GM21526 (cell line): ENCODE measurements around the gene GPR83.
"Not testable (repeated sequence)": the region's sequence is repeated elsewhere in the genome, so short reads cannot be mapped to it uniquely, and the experiment has no call there.

Experiments used
- ATAC-seq: cut with Tn5 transposase; IDR thresholded peaks from one replicate; pipeline ENCODE4 v1.9.1; 2021; ENCODE audit warnings: moderate library complexity; ENCODE audit not compliant: unreplicated experiment, low FRiP score

The GPR83 gene

DNA sequence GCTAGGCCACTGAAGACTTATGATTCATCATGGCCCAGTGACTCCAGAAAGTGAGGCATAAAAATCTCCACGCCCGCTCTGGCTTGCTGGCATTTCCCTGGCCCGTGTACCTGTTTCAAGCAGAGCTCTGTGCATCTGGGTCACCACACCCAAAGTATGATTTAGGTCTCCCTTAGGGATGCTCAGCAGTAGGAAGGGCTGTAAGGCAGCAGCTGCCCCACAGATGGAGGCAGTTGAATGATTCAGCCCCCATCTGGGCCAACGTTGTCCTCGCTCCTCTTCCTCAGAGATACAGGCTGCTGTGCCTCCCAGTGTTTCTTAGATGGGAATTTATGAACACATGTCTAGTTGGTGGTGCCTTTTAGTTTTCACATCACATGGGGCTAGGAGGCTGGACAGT is 21.6 kb downstream of the GPR83 start:
- no peak for ATAC-seq

DNA sequence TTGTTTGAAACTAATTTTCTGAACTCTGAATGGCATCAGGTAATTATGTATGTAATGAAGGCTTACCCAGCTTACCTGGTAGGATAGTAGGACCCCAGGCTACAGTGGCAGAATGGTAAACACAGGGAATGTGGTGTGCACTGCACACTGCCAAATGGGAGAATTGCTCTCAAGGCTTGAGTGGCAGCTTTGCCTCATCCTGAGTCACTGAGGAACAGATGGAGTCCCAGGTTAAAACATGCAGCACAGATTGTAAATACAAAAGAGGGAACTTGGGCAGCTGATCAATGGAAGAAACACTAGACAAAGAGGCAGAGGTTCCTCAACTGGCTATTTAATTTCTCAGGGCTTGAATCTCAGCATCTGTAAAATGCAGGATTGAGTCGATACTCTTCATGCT is 24.4 kb downstream of the GPR83 start:
- ATAC-seq, result no peak

DNA sequence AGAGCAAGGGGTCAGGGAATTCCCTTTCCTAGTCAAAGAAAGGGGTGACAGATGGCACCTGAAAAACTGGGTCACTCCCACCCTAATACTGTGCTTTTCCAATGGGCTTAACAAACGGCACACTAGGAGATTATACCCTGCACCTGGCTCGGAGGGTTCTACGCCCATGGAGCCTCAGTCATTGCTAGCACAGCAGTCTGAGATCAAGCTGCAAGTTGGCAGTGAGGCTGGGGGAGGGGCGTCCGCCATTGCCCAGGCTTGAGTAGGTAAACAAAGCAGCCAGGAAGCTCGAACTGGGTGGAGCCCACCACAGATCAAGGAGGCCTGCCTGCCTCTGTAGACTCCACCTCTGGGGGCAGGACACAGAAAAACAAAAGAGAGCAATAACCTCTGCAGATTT is 30.6 kb downstream of the GPR83 start:
- ATAC-seq, result not testable (repeated sequence)

DNA sequence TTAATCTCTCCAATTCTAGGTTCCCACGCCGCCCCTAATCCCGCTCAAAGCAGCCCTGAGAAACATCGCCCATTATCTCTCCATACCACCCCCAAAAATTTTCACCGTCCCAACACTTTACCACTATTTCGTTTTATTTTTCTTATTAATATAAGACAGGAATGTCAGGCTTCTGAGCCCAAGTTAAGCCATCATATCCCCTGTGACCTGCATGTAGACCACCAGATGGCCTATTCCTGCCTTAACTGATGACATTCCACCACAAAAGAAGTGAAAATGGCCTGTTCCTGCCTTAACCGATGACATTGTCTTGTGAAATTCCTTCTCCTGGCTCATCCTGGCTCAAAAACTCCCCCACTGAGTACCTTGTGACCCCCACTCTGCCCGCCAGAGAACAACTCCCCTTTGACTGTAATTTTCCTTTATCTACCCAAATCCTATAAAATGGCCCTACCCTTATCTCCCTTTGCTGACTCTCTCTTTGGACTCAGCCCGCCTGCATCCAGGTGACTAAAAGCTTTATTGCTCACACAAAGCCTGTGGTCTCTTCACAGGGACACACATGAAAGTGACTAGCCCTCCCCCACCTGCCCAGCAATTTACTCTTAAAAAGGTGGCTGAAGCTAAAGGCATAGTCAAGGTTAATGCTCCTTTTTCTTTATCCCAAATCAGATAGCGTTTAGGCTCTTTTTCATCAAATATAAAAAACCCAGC is 50.2 kb downstream of the GPR83 start:
- not testable (repeated sequence) for ATAC-seq

DNA sequence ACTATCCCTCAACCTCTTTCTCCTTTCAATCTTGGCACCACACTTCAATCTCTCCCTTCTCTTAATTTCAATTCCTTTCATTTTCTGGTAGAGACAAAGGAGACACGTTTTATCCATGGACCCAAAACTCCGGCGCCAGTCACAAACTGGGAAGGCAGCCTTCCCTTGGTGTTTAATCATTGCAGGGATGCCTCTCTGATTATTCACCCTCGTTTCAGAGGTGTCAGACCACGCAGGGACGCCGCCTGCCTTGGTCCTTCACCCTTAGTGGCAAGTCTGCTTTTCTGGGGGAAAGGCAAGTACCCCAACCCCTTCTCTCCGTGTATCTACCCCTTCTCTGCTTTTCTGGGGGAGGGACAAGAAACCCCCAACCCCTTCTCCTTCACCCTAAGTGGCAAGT is 54.9 kb downstream of the GPR83 start:
- ATAC-seq, result not testable (repeated sequence)

DNA sequence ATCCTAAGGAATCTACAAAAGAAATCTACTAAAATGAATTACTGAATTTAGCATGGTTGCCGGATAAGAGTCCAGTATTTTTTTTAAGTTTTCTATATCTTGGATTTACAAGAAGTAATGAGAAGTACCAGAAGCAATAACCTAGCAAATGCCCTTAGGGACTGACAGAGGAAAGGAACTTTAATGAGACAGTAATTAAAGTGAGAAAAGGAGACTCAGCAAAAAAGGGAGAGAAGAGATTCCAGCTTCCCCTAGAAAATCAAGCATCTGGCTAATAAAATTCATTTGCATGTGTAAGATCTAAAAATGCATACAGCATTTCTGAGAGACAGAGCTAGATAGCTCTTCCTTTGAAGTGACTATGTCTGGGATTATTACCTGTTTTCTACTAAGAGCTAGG is 57.7 kb downstream of the GPR83 start:
- no peak for ATAC-seq

DNA sequence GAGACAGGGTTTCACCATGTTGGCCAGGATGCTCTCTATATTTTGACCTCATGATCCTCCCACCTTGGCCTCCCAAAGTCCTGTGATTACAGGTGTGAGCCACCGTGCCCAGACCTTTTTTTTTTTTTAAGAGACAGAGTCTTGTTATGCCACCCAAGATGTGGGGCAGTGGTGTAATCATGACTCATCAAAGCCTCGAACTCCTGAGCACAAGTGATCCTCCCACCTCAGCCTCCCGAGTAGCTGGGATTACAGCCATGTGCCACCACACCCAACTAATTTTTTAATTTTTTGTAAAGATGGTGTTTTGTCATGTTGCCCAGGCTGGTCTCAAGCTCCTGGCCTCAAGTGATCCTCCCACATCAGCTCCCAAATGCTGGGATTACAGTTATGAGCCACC is 59.0 kb downstream of the GPR83 start:
- no peak for ATAC-seq

DNA sequence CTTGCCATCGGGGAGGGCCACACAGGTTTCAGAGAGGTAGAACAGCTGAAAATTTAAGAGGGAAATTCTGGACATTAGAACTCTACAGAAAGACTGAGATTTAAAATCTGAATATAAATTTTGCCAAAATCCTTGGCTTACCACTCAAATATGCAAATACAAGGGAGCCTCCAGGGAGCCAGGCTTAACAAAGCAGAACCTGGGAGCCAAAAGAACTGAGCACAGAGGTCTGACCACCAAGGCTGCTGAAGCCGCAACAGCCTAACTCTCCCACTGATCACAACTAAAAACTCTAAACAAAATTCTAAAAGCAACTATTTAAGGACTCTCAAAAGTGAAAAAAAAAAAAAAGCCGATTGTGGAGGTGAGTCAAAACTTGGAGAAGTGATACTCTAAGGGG is 62.6 kb downstream of the GPR83 start:
- no peak for ATAC-seq

DNA sequence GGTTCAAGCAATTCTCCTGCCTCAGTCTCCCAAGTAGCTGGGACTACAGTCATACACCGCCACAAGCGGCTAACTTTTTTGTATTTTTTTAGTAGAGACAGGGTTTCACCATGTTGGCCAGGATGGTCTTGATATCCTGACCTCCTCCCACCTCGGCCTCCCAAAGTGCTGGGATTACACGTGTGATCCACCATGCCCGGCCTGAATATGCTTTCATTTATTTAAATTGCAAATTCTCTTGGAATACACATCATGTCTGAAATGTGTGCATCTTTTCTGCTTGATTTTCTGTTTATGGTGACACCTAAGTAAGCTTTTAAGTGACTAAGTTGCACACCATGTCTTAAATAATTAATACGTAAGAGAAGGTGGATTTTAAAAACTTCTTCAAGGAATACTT is 65.2 kb downstream of the GPR83 start:
- ATAC-seq, result no peak

DNA sequence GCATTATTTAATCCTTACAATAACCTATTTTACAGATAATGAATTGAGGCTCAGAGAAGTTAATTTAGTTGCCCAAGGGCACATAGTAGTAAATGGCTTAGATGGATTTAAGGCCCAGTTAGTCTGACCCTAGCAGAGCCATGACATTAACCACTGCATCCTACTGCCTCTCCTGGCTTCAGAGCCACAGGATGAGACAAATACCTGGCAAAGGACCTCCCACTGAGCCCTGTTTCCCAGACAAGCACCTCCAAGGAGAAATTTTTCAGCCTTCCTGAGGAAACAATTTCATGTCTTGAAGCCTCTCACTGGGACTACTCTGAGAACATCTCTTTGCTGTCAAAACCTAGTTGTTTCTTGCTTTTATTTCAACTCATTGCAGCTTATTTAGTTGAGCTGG is 68.4 kb downstream of the GPR83 start:
- no peak for ATAC-seq

DNA sequence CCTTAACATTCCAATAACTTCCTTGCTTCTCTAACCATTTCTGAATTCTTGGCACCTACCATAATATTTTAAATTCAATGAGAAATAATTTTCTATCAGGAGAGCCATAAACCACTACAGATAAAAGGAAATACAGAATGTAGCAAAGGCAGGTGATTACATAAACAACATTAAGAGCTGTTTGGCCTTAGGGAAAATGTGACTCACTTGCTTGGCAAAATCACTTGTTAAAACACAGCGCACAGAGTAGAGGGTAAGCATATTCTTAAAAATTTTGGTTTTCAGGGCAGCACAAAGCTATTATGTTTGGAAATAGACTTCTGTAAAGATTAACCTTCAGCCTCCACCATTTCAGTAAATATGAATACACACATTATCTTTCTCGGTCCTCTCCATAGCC is 70.4 kb downstream of the GPR83 start:
- ATAC-seq, result no peak

DNA sequence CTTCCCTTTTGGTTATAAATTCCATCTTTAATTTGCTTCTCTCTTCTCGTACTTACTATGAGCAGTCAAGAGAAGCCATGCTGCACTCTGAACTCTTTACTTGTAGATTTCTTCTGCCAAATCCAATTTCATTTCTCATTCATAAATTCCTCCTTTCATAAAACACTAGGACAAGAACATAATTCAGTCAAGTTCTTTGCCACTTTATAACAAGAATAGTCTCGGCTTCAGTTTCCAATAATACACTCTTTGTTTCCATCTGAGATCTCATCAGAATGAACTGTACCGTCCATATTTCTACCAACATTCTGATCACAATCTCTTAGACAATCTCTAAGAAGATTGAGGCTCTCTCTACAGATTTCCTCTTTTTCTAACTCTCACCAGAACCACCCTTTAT is 71.7 kb downstream of the GPR83 start:
- no peak for ATAC-seq

DNA sequence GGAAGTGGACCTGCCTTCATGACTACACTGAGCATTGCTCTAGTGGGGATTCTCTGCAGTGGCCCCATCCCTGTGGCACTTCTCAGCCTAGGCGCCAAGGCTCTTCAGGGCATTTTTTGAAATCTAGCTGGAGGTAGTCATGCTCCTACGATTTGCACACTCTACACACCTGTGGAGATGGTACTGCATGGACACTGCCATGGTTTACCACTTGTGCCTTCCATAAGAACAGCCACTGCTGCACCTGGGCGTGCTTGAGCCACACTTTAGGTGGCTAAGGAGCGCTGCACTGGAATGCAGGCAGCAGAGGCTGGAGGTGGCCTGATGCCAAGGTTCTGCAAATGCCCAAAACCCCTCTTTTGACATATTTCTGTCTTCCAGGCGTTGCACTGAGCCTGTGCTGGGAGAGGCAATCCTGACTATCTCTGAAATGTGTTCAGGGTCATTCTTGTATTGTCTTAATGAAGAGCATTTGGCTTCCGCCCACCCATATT is 72.6 kb downstream of the GPR83 start:
- no peak for ATAC-seq
